Naive B cell (primary cell): ENCODE results near the gene KRTAP12-3. TPM values are rescaled to one million over a fixed set of nuclear protein-coding genes. Genes with fewer than 3 reads are reported as not detected.
"Not testable (repeated sequence)": the region's sequence is repeated elsewhere in the genome, so short reads cannot be mapped to it uniquely, and the experiment has no call there.

ENCODE experiments used
- ATAC-seq, 2 donors: fragments of 150-1000 bp; cut with Tn5 transposase; 2 replicates each; pipeline ENCODE4 v1.10.0; 2021; ENCODE audit warnings: low read depth in 2 of 2, mild to moderate bottlenecking in 2 of 2, moderate library complexity in 2 of 2
- DNase-seq: peaks from one replicate; pipeline ENCODE4 v3.0.0; 2022
- H3K27ac Mint-ChIP-seq, 6 donors: one replicate each; pipeline ENCODE4 v1.8.0; 2020 to 2022; ENCODE audit warnings: mild to moderate bottlenecking in 6 of 6, mixed read lengths in 6 of 6, moderate library complexity in 5 of 6, inconsistent platforms in 2 of 6
- H3K27me3 Mint-ChIP-seq, 3 donors: one replicate each; pipeline ENCODE4 v1.8.0; 2021 to 2022; ENCODE audit warnings: mixed read lengths in 3 of 3, mild to moderate bottlenecking in 1 of 3
- H3K36me3 Mint-ChIP-seq, 2 donors: one replicate each; pipeline ENCODE4 v1.8.0; 2020 to 2022; ENCODE audit warnings: mixed read lengths in 2 of 2, inconsistent platforms in 1 of 2, mild to moderate bottlenecking in 1 of 2
- H3K4me1 Mint-ChIP-seq, 3 donors: one replicate each; pipeline ENCODE4 v1.8.0; 2020 to 2022; ENCODE audit warnings: mixed read lengths in 3 of 3, inconsistent platforms in 1 of 3, mild to moderate bottlenecking in 1 of 3, moderate library complexity in 1 of 3
- H3K4me3 Mint-ChIP-seq, 8 donors: one replicate each; pipeline ENCODE4 v1.8.0; 2020 to 2022; ENCODE audit warnings: mild to moderate bottlenecking in 8 of 8, mixed read lengths in 8 of 8, moderate library complexity in 8 of 8, inconsistent platforms in 2 of 8
- H3K9me3 Mint-ChIP-seq, 7 donors: one replicate each; pipeline ENCODE4 v1.8.0; 2020 to 2022; ENCODE audit warnings: mixed read lengths in 7 of 7, mild to moderate bottlenecking in 5 of 7, inconsistent platforms in 2 of 7, moderate library complexity in 1 of 7
- polyA plus RNA-seq, 6 donors: library from polyadenylated mRNA; unstranded; fragments of 300-500 nt; fragmentation: Illumina TruSeq; gene quantifications; one replicate each; pipeline ENCODE4 v1.2.3, GENCODE V29; 2021; ENCODE audit warnings: low read depth in 6 of 6

The KRTAP12-3 gene
- polyA plus RNA-seq, 6 donors from 2014 or later: not detected

GRCh38 chr21:44616591-44616926, 41.2 kb upstream of the KRTAP12-3 start:
- peak overlapping the region in 1 of 6 donors; percentile 35 for H3K27ac Mint-ChIP-seq
- DNase-seq (no peak), ATAC-seq (no peak)
- peaks cover 18 to 35% of the 10 kb centered on the region in 2 donors for H3K36me3 Mint-ChIP-seq
- peaks cover 13 to 20% (median 15%) of the 10 kb centered on the region in 3 donors for H3K4me1 Mint-ChIP-seq
- peaks cover 4 to 28% (median 28%) of the 10 kb centered on the region in 3 donors for H3K27me3 Mint-ChIP-seq
- H3K9me3 Mint-ChIP-seq: peaks cover 10 to 34% (median 28%) of the 10 kb centered on the region in 7 donors
- peak overlapping the region in 1 of 8 donors; percentile 44 for H3K4me3 Mint-ChIP-seq

DNA sequence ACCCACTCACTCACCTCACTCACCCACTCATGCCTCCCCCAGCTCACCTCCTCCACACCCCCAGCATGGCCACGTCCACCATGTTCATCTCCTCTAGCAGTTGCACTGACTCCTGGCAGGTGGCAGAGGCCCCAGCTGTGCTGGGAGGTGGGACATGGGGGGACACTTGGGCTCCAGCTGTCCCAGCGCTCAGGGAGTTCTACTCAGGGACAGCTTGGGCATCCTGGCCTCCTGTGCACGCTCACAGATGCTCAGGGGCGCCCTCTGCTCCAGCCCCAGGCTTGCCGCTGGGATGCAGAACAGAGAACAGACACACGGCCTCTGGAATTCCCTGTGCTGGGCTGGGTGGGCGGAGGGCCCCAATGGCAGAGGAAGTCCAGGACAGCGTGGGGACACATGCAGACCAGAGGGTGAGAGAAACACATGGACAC, 40.6 kb upstream of the KRTAP12-3 start:
- ATAC-seq (no peak), DNase-seq (no peak)
- Mint-ChIP-seq H3K4me1 (peaks cover 13 to 20% (median 15%) of the 10 kb centered on the region in 3 donors), H3K9me3 (peaks cover 8 to 30% (median 25%) of the 10 kb centered on the region in 7 donors), H3K27ac (no peak overlapping the region), H3K36me3 (peaks cover 18 to 37% of the 10 kb centered on the region in 2 donors), H3K4me3 (peak overlapping the region in 1 of 8 donors; percentile 44), H3K27me3 (peaks cover 4 to 30% (median 26%) of the 10 kb centered on the region in 3 donors)

GRCh38 chr21:44618504-44618903, 39.2 kb upstream of the KRTAP12-3 start:
- no peak for ATAC-seq
- Mint-ChIP-seq H3K27me3 (peaks cover 13 to 35% (median 20%) of the 10 kb centered on the region in 3 donors), H3K4me3 (peak overlapping the region in 5 of 8 donors; percentile 47 to 76 (median 59)), H3K36me3 (peaks cover 27 to 42% of the 10 kb centered on the region in 2 donors), H3K27ac (peak overlapping the region in 5 of 6 donors; percentile 55 to 85 (median 73)), H3K9me3 (peaks cover 17 to 43% (median 28%) of the 10 kb centered on the region in 7 donors), H3K4me1 (peaks cover 12 to 20% (median 13%) of the 10 kb centered on the region in 3 donors)
- DNase-seq: no peak

DNA sequence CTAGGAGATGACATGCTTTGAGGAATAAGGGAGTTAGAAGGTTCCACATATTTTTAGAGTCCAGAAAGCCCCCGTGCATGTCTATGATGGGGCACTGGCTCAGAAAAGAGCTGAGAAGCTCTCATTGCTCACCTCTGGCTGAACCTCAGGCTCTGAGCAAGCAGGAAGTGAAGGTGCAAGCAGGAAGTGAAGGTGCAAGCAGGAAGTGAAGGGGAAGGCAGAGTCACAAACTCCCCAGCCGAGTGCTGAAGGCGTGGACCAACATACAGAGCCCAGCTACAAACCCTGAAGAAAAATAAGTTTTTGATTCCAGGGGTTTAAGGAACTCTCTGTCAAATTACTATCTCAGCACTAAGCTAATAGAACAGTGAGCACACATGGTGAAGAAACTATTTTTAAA, 38.8 kb upstream of the KRTAP12-3 start:
- Mint-ChIP-seq H3K36me3 (peaks cover 31 to 46% of the 10 kb centered on the region in 2 donors), H3K4me1 (peaks cover 12 to 20% (median 13%) of the 10 kb centered on the region in 3 donors), H3K9me3 (peaks cover 18 to 47% (median 33%) of the 10 kb centered on the region in 7 donors), H3K27me3 (peaks cover 14 to 36% (median 24%) of the 10 kb centered on the region in 3 donors), H3K27ac (peak overlapping the region in 5 of 6 donors; percentile 65 to 88 (median 76)), H3K4me3 (peak overlapping the region in 7 of 8 donors; percentile 21 to 76 (median 51))
- DNase-seq (no peak), ATAC-seq (peak; percentile 70 to 76)

DNA sequence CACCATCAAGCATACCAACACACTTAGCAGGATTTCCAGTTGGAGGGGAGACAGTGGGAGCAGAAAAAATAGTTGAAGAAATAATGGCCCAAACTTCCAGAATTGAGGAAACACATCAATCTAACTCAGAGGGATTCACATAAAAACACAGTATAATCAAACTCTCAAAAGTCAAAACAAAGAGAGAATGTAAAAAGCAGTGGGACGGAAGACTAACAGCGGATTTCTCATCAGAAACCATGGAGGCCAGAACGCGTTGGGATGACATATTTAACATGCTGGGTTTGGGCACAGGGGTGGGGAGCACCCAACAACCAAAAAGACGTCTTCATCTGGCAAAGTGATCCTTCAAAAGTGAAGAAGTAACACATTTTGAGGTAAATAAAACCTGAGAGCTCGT, 37.8 kb upstream of the KRTAP12-3 start:
- peak overlapping the region in 1 of 8 donors; percentile 17 for H3K4me3 Mint-ChIP-seq
- H3K27ac Mint-ChIP-seq: no peak overlapping the region
- peaks cover 10 to 38% (median 28%) of the 10 kb centered on the region in 3 donors for H3K27me3 Mint-ChIP-seq
- H3K36me3 Mint-ChIP-seq: peaks cover 34 to 56% of the 10 kb centered on the region in 2 donors
- peaks cover 24 to 57% (median 42%) of the 10 kb centered on the region in 7 donors for H3K9me3 Mint-ChIP-seq
- ATAC-seq (no peak), DNase-seq (no peak)
- peaks cover 12 to 20% (median 13%) of the 10 kb centered on the region in 3 donors for H3K4me1 Mint-ChIP-seq

- H3K9me3 Mint-ChIP-seq: peaks cover 24 to 58% (median 44%) of the 10 kb centered on the region in 7 donors
- no peak for DNase-seq
- H3K4me3 Mint-ChIP-seq: no peak overlapping the region
- peaks cover 34 to 57% of the 10 kb centered on the region in 2 donors for H3K36me3 Mint-ChIP-seq
- peaks cover 7 to 14% (median 10%) of the 10 kb centered on the region in 3 donors for H3K4me1 Mint-ChIP-seq
- H3K27ac Mint-ChIP-seq: no peak overlapping the region
- peaks cover 10 to 38% (median 34%) of the 10 kb centered on the region in 3 donors for H3K27me3 Mint-ChIP-seq
- no peak for ATAC-seq
Measured at GRCh38 chr21:44623575-44623974, 34.2 kb upstream of the KRTAP12-3 start.

- ATAC-seq (no peak), DNase-seq (no peak)
- peaks cover 20 to 47% of the 10 kb centered on the region in 2 donors for H3K36me3 Mint-ChIP-seq
- peaks cover 10 to 38% (median 34%) of the 10 kb centered on the region in 3 donors for H3K27me3 Mint-ChIP-seq
- H3K4me3 Mint-ChIP-seq: no peak overlapping the region
- H3K9me3 Mint-ChIP-seq: peaks cover 25 to 45% (median 37%) of the 10 kb centered on the region in 7 donors
- H3K27ac Mint-ChIP-seq: no peak overlapping the region
- H3K4me1 Mint-ChIP-seq: peaks cover 10 to 13% (median 13%) of the 10 kb centered on the region in 3 donors
Measured at GRCh38 chr21:44625756-44626155, 32.0 kb upstream of the KRTAP12-3 start.

DNA sequence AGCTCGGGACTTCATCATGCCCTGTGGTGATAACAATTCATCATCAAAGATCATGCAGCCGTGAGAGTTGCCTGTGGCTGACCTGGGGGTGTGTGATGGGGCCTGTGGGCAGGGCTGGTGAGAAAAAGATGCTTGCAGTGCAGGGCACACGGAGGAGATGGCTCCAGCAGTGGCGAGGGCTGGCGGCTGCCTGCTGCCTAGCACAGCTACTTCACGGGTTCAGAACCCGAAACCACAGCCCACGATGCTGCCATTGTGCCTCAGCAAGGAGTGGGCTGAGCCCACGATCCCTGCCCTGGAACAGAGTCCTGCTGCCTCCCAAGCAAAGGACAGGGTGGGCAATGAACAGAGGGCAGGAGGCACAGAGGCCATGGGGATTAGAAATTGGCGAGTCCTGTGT, 31.5 kb upstream of the KRTAP12-3 start:
- ATAC-seq: no peak
- Mint-ChIP-seq H3K4me1 (peaks cover 10 to 16% (median 15%) of the 10 kb centered on the region in 3 donors), H3K36me3 (peaks cover 23 to 50% of the 10 kb centered on the region in 2 donors), H3K27ac (no peak overlapping the region), H3K27me3 (peaks cover 10 to 38% (median 34%) of the 10 kb centered on the region in 3 donors), H3K9me3 (peaks cover 30 to 50% (median 41%) of the 10 kb centered on the region in 7 donors), H3K4me3 (peak overlapping the region in 1 of 8 donors; percentile 79)
- no peak for DNase-seq

DNA sequence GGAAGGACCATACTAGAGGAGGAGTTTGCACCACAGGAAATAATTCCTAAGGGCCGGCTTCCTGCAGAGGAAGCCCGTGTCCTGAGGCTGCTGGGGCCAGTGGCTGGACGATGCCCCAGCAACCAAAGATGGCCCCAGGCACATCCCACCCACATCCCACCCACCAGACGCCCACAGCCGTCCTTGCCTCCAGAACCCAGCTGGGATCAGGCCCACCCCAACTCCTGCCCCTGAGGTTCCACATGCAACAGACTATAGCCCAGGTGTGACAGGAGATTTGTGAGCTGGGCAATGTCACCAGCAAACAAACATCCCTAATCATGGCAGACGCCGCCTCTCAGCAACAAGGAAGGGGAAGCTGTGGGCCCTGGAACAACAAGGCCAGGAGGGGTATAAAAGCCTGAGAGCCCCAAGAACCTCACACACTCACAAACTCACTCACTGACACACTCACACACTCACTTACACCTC, 31.0 kb upstream of the KRTAP12-3 start, which contains the start of gene KRTAP10-9:
KRTAP10-9 (plus strand) TSS at position 421 of the 471 bp plus-strand sequence. CDS start 79 bp downstream, outside the sequence.
- Mint-ChIP-seq H3K9me3 (peaks cover 33 to 54% (median 45%) of the 10 kb centered on the region in 7 donors), H3K36me3 (peaks cover 27 to 54% of the 10 kb centered on the region in 2 donors), H3K4me1 (peaks cover 10 to 16% (median 15%) of the 10 kb centered on the region in 3 donors), H3K27me3 (peaks cover 10 to 38% (median 34%) of the 10 kb centered on the region in 3 donors), H3K27ac (peak within 1 kb of the TSS in 1 of 6 donors; percentile 76), H3K4me3 (peak within 1 kb of the TSS in 1 of 8 donors; percentile 79)
- ATAC-seq (no peak), DNase-seq (no peak)

- Mint-ChIP-seq H3K27ac (peak overlapping the region in 1 of 6 donors; percentile 76), H3K4me1 (peaks cover 10 to 16% (median 15%) of the 10 kb centered on the region in 3 donors), H3K36me3 (peaks cover 32 to 55% of the 10 kb centered on the region in 2 donors), H3K27me3 (peaks cover 9 to 34% (median 34%) of the 10 kb centered on the region in 3 donors), H3K9me3 (peaks cover 34 to 60% (median 50%) of the 10 kb centered on the region in 7 donors)
- not testable (repeated sequence) for ATAC-seq, H3K4me3 Mint-ChIP-seq, DNase-seq
Measured at GRCh38 chr21:44627181-44627822, 30.4 kb upstream of the KRTAP12-3 start.

- ATAC-seq, H3K4me3 Mint-ChIP-seq, H3K27ac Mint-ChIP-seq, DNase-seq: not testable (repeated sequence)
- peaks cover 27 to 51% of the 10 kb centered on the region in 2 donors for H3K36me3 Mint-ChIP-seq
- peaks cover 33 to 59% (median 49%) of the 10 kb centered on the region in 7 donors for H3K9me3 Mint-ChIP-seq
- peaks cover 10 to 16% (median 15%) of the 10 kb centered on the region in 3 donors for H3K4me1 Mint-ChIP-seq
- H3K27me3 Mint-ChIP-seq: peaks cover 7 to 34% (median 29%) of the 10 kb centered on the region in 3 donors
Measured at GRCh38 chr21:44627831-44628233, 29.9 kb upstream of the KRTAP12-3 start.

DNA sequence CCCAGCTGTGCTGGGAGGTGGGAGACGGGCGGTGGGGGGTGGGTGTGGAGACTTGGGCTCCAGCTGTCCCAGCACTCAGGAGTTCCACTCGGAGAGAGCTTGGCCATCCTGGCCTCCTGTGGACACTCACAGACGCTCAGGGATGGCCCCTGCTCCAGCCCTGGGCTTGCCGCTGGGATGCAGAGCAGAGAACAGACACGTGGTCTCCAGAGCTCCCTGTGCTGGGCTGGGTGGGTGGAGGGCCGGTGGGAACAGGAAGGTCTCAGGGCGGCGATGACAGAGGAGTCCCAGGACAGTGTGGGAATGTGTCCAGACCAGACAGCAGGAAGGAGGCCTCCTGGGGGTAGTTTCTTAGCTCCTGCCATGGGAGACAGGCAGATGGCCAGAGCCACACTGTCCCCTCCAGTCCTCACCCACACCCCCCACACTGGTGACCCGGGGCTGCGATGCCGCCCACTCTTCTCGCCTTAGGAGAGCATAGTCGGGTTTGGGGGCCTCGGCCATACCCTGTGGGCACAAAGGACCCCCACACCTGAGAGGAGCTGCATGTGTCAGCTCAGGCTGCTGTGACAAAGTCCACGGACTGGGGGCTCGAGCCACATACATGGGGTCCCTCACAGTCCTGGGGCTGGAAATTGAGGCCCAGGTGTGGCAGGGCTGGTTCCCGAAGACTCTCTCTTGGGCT, 28.9 kb upstream of the KRTAP12-3 start:
- ATAC-seq (no peak), DNase-seq (no peak)
- Mint-ChIP-seq H3K9me3 (peaks cover 31 to 57% (median 44%) of the 10 kb centered on the region in 7 donors), H3K27ac (no peak overlapping the region), H3K4me3 (no peak overlapping the region), H3K4me1 (peaks cover 10 to 16% (median 15%) of the 10 kb centered on the region in 3 donors), H3K36me3 (peaks cover 30 to 40% of the 10 kb centered on the region in 2 donors), H3K27me3 (peaks cover 0 to 29% (median 19%) of the 10 kb centered on the region in 3 donors)

- H3K36me3 Mint-ChIP-seq: peaks cover 26 to 37% of the 10 kb centered on the region in 2 donors
- DNase-seq (no peak), ATAC-seq (no peak)
- H3K4me1 Mint-ChIP-seq: peaks cover 10 to 16% (median 15%) of the 10 kb centered on the region in 3 donors
- H3K4me3 Mint-ChIP-seq: no peak overlapping the region
- peak overlapping the region in 1 of 6 donors; percentile 72 for H3K27ac Mint-ChIP-seq
- H3K27me3 Mint-ChIP-seq: peaks cover 6 to 26% (median 17%) of the 10 kb centered on the region in 3 donors
- H3K9me3 Mint-ChIP-seq: peaks cover 25 to 52% (median 34%) of the 10 kb centered on the region in 7 donors
Measured at GRCh38 chr21:44630440-44630839, 27.3 kb upstream of the KRTAP12-3 start.
